Tibial nerve (tissue), 4 donors: ENCODE results near the gene KCNH5. TPM values are rescaled to one million over a fixed set of nuclear protein-coding genes. Genes with fewer than 3 reads are reported as not detected.

Source experiments
- DNase-seq, 2 donors: peaks; one replicate each; pipeline ENCODE4 v3.0.0-alpha.2; 2019; ENCODE audit warnings: low spot score in 2 of 2
- H3K27ac ChIP-seq, 4 donors: fragments of 200-600 bp; sonication (generic) in 3 of 4; one replicate each; pipeline ENCODE4 v1.5.1; 2017 to 2019; ENCODE audit warnings: mild to moderate bottlenecking in 1 of 4
- H3K27me3 ChIP-seq, 2 donors: fragments of 200-600 bp; sonication (generic) in 1 of 2; one replicate each; pipeline versions ENCODE4 v1.5.1 to v1.6.0; 2017 to 2019
- H3K36me3 ChIP-seq, 3 donors: fragments of 200-600 bp; sonication (generic); one replicate each; pipeline ENCODE4 v1.5.1; 2018 to 2019
- H3K4me1 ChIP-seq, 4 donors: fragments of 200-600 bp; sonication (generic) in 3 of 4; one replicate each; pipeline ENCODE4 v1.5.1; 2017 to 2019
- H3K4me3 ChIP-seq, 4 donors: fragments of 200-600 bp; sonication (generic) in 3 of 4; one replicate each; pipeline ENCODE4 v1.5.1; 2017 to 2019; ENCODE audit warnings: mild to moderate bottlenecking in 1 of 4, moderate library complexity in 1 of 4
- H3K9me3 ChIP-seq, 4 donors: fragments of 200-600 bp; sonication (generic) in 3 of 4; one replicate each; pipeline ENCODE4 v1.5.1; 2017 to 2019
- EP300 ChIP-seq, 2 donors: sonication (generic); formaldehyde crosslinking; IDR thresholded peaks; one replicate each; pipeline ENCODE4 v1.6.1; 2017; ENCODE audit warnings: antibody characterized with exemption in 2 of 2, mild to moderate bottlenecking in 1 of 2
- POLR2A ChIP-seq, 2 donors: fragments of 450-650 bp; IDR thresholded peaks; one replicate each; pipeline ENCODE4 v1.6.1; 2017; ENCODE audit warnings: antibody characterized with exemption in 2 of 2, mild to moderate bottlenecking in 2 of 2, moderate library complexity in 2 of 2
- WGBS, 2 donors: methylation state at CpG; one replicate each; pipeline ENCODE4 v1.1.5; 2018; 5-methylcytosine and 5-hydroxymethylcytosine counted together
- total RNA-seq, 4 donors: library from RNA; depleted of rRNA; stranded (reverse); fragments of >200 nt; gene quantifications; one replicate each; pipeline ENCODE4 v1.1.0, GENCODE V29; 2016
- TF ChIP-seq, protein P1 (sequence below), 5 experiments: fragments of 200-600 bp in 3 of 5; fragments of 450-650 bp in 2 of 5; sonication (generic) in 3 of 5; IDR thresholded peaks; one replicate each; pipeline ENCODE4 v1.5.1; 2016 to 2019; ENCODE audit warnings: antibody characterized with exemption in 5 of 5, mild to moderate bottlenecking in 3 of 5, moderate library complexity in 2 of 5

KCNH5 gene
- total RNA-seq, 4 donors from 2014 or later: not detected

DNA sequence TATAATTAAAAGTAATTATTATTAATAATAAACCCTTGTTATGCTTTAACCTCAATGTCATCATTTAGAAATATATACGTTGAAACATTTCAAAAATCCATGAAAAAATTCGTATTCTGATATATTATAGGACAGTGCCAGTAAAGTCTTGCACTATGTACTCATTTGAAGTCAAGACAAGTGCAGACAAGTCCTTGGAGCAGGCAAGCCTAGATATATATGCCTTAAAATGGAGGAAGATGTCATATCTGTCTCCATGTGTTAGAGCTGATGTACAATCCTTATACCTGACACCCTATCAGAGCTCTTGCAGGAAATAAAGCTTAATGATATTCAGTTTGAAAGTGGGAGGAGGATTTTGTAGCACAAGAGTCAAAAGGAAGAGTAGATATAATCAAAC lies 310.4 kb downstream of the KCNH5 start:
- TF ChIP-seq EP300 (IDR thresholded peaks at IDR 0.05): no peak
- no peak for TF ChIP-seq POLR2A (IDR thresholded peaks at IDR 0.05)
- TF ChIP-seq, protein P1, sequence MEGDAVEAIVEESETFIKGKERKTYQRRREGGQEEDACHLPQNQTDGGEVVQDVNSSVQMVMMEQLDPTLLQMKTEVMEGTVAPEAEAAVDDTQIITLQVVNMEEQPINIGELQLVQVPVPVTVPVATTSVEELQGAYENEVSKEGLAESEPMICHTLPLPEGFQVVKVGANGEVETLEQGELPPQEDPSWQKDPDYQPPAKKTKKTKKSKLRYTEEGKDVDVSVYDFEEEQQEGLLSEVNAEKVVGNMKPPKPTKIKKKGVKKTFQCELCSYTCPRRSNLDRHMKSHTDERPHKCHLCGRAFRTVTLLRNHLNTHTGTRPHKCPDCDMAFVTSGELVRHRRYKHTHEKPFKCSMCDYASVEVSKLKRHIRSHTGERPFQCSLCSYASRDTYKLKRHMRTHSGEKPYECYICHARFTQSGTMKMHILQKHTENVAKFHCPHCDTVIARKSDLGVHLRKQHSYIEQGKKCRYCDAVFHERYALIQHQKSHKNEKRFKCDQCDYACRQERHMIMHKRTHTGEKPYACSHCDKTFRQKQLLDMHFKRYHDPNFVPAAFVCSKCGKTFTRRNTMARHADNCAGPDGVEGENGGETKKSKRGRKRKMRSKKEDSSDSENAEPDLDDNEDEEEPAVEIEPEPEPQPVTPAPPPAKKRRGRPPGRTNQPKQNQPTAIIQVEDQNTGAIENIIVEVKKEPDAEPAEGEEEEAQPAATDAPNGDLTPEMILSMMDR (IDR thresholded peaks at IDR 0.05): no peak
- H3K9me3 ChIP-seq: no peaks in the 10 kb centered on the region

DNA sequence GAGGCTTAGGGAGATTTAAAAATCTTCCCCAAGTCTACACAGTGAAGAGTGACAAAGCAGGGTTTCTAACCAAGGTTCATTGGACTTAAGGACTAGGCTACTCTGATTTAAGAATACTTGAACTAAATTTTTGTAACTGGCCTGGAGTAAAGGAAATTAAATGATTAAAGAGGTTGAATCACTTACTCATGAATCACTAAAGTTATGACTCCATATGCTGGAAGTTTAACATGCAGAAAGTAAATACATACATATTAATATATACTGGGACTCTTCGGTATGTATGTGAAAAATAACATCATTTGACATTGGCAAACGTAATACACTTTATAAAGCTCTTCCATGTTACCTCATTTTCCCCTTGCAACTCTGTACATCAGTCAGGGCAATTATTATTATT lies 322.9 kb downstream of the KCNH5 start:
- H3K9me3 ChIP-seq: no peaks in the 10 kb centered on the region
- no peaks in the 10 kb centered on the region for H3K27me3 ChIP-seq
- H3K36me3 ChIP-seq: no peaks in the 10 kb centered on the region
- H3K4me1 ChIP-seq: no peaks in the 10 kb centered on the region
- no peak overlapping the region for H3K4me3 ChIP-seq
- 82 to 90% methylated on average over 2 of the region's 2 CpGs for WGBS, 2 donors
- DNase-seq: no peak
- H3K27ac ChIP-seq: no peak overlapping the region
- TF ChIP-seq, protein P1 (IDR thresholded peaks at IDR 0.05): no peak

More for the DNA sequence above, 310.4 kb downstream of the KCNH5 start:
- Histone ChIP-seq H3K36me3 (no peaks in the 10 kb centered on the region), H3K4me3 (no peak overlapping the region), H3K27me3 (no peaks in the 10 kb centered on the region), H3K27ac (no peak overlapping the region), H3K4me1 (no peaks in the 10 kb centered on the region)
- WGBS, 2 donors: 84 to 88% methylated on average over 2 of the region's 2 CpGs
- no peak for DNase-seq

DNA sequence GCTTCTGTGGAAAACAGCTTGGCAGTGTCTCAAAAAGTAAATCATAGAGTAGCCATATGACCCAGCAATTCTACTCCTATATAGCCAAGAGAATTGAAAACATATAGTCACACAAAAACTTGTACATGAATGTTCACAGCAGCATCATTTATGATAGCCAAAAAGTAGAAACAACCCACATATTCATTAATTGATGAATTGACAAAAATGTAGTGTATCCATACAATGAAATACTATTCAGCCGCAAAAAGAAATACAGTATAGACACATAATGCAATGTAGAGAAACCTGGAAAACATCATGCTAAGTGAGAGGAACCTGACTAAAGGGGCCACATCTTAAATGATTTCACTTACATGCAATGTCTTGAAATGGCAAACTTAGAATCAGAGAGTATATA lies 326.6 kb downstream of the KCNH5 start:
- Histone ChIP-seq H3K4me3 (no peak overlapping the region), H3K36me3 (no peaks in the 10 kb centered on the region), H3K4me1 (no peaks in the 10 kb centered on the region), H3K27ac (no peak overlapping the region), H3K9me3 (no peaks in the 10 kb centered on the region), H3K27me3 (no peaks in the 10 kb centered on the region)
- WGBS, 2 donors: 92 to 98% methylated on average over 1 of the region's 1 CpG
- TF ChIP-seq POLR2A (IDR thresholded peaks at IDR 0.05) (no peak), EP300 (IDR thresholded peaks at IDR 0.05) (no peak)
- TF ChIP-seq, protein P1 (IDR thresholded peaks at IDR 0.05): no peak
- DNase-seq: no peak

DNA sequence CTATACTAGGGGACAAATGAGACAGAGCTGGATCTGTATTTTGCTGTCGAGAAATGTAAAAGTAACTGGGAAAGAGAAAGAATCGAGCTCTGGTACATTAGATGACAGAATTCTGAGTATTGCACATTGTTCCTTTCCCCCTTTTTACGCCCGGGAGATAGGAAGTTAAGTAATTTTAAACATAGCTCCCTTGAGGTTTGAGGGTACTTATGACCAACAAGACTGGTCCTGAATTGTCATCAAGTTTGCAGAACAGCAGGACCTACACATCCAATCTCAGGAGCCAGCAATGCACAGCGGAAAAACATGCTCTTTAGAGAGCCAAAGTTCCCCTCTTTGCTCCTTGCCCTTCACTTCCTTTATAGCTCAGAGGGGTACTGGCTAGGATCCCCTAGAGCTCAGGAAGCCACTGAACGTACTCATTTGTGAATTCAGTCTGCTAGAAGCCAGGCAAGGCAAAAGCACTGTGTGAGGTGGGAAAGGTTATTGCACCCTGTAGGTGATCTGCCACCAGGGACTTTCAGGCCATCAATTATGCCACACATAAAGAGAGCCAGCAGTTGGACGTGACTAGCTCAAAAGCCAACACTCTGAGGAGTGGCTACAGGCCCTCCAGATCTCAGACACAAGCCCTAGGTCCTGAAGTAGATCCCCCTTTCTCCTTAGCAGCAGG lies 333.8 kb downstream of the KCNH5 start:
- H3K27ac ChIP-seq: no peak overlapping the region
- H3K27me3 ChIP-seq: no peaks in the 10 kb centered on the region
- H3K36me3 ChIP-seq: no peaks in the 10 kb centered on the region
- TF ChIP-seq EP300 (IDR thresholded peaks at IDR 0.05) (no peak), POLR2A (IDR thresholded peaks at IDR 0.05) (no peak)
- TF ChIP-seq, protein P1 (IDR thresholded peaks at IDR 0.05): no peak
- H3K4me1 ChIP-seq: no peaks in the 10 kb centered on the region
- no peak for DNase-seq
- WGBS, 2 donors: 44 to 51% methylated on average over 7 of the region's 7 CpGs
- no peak overlapping the region for H3K4me3 ChIP-seq
- H3K9me3 ChIP-seq: no peaks in the 10 kb centered on the region

DNA sequence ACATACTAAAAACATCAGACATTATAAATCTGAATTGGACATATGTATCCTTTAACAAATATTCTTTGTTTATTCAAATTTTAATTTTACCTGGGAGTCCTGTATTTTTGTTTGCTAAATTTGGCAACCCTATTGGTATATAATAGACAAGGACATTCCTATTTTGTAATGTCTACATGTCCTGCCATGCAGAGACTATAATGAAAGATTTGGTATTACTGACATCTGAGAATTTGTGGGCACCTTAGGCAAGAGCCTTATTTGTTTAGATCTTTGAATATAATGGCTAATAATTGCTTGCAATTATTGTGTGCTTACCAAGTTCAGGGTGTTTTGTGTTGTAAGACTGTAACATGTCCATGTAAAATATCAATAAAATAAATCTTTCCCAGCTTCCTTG lies 334.4 kb downstream of the KCNH5 start:
- no peaks in the 10 kb centered on the region for H3K9me3 ChIP-seq
- no peaks in the 10 kb centered on the region for H3K4me1 ChIP-seq
- H3K27ac ChIP-seq: no peak overlapping the region
- no peaks in the 10 kb centered on the region for H3K27me3 ChIP-seq
- TF ChIP-seq, protein P1 (IDR thresholded peaks at IDR 0.05): no peak
- TF ChIP-seq POLR2A (IDR thresholded peaks at IDR 0.05) (no peak), EP300 (IDR thresholded peaks at IDR 0.05) (no peak)
- no peak overlapping the region for H3K4me3 ChIP-seq
- H3K36me3 ChIP-seq: no peaks in the 10 kb centered on the region
- DNase-seq: no peak
